VCaP (cell line): ENCODE measurements around the gene NECAB3.

Experiments used
- H3K27ac ChIP-seq: fragments of 450-650 bp; 2 replicates; pipeline ENCODE4 v1.5.1; 2017
- CTCF ChIP-seq: fragments of 450-650 bp; conservative IDR thresholded peaks from 2 replicates; pipeline ENCODE4 v1.5.1; 2017; ENCODE audit warnings: mild to moderate bottlenecking, moderate library complexity

NECAB3 gene

GRCh38 chr20:33686100-33686983, 12.1 kb upstream of the NECAB3 start, which contains the start of gene E2F1:
E2F1 (minus strand) TSS chr20:33686385; CDS start chr20:33686264, 121 bp downstream.
- peak within 1 kb of the TSS; percentile 92 for H3K27ac ChIP-seq
- TF ChIP-seq CTCF, result peak; percentile 28; the same call in 1 of the 2 replicates

- TF ChIP-seq CTCF, result no peak
- H3K27ac ChIP-seq, result peak overlapping the region; percentile 92
Observed at GRCh38 chr20:33685328-33686099, 11.3 kb upstream of the NECAB3 start.

GRCh38 chr20:33684533-33685327, 10.5 kb upstream of the NECAB3 start:
- peak overlapping the region; percentile 92 for H3K27ac ChIP-seq
- no peak for TF ChIP-seq CTCF

GRCh38 chr20:33681728-33682353, 7.6 kb upstream of the NECAB3 start:
- no peak overlapping the region; the same call in 1 of the 2 replicates for H3K27ac ChIP-seq

GRCh38 chr20:33681288-33681687, 7.1 kb upstream of the NECAB3 start:
- no peak for TF ChIP-seq CTCF
- H3K27ac ChIP-seq, result no peak overlapping the region

More at GRCh38 chr20:33681728-33682353, 7.6 kb upstream of the NECAB3 start:
- no peak for TF ChIP-seq CTCF

- H3K27ac ChIP-seq, result no peak overlapping the region
- TF ChIP-seq CTCF, result no peak
Observed at GRCh38 chr20:33680686-33681085, 6.5 kb upstream of the NECAB3 start.
